GM12891 (cell line): Measurements from ENCODE around the gene PHEX.

Experiments used
- POLR2A ChIP-seq: IDR thresholded peaks from 2 replicates; pipeline ENCODE4 v1.6.1; 2011; ENCODE audit warnings: low read depth, low read length, control low read depth
- POLR2AphosphoS5 ChIP-seq: IDR thresholded peaks from 2 replicates; pipeline ENCODE4 v1.6.1; 2011; ENCODE audit warnings: low read depth, low read length, control low read depth

GRCh38 chrX:22273714-22274317 lies 241.7 kb downstream of the PHEX start:
- TF ChIP-seq POLR2A = no peak
- no peak for TF ChIP-seq POLR2AphosphoS5
